GM19468 (cell line): Measurements from ENCODE around the gene TSEN15.
"Not testable (repeated sequence)": the region's sequence is repeated elsewhere in the genome, so short reads cannot be mapped to it uniquely, and the experiment has no call there.

Experiments
- ATAC-seq: cut with Tn5 transposase; IDR thresholded peaks from one replicate; pipeline ENCODE4 v1.9.1; 2021; ENCODE audit warnings: mild to moderate bottlenecking, moderate library complexity, moderate number of reproducible peaks; ENCODE audit not compliant: unreplicated experiment; ENCODE audit errors: extremely low read depth

TSEN15 gene

GRCh38 chr1:184030433-184031091 lies 21.0 kb upstream of the TSEN15 start:
- ATAC-seq, result no peak

DNA sequence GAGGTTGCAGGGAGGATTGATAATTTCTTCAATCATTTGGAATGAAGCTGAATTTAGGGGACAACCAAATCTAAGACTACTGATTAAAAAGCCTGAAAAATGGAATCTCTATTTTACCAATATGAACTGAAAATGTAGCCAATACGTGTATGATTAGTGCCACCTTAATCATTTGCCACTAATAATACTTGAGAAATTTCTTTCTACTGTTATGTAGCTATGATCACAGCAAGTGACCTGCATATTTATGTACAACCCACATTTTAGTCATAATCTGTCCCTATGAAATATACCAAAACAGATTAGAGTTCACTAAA lies 20.5 kb upstream of the TSEN15 start:
- no peak for ATAC-seq

DNA sequence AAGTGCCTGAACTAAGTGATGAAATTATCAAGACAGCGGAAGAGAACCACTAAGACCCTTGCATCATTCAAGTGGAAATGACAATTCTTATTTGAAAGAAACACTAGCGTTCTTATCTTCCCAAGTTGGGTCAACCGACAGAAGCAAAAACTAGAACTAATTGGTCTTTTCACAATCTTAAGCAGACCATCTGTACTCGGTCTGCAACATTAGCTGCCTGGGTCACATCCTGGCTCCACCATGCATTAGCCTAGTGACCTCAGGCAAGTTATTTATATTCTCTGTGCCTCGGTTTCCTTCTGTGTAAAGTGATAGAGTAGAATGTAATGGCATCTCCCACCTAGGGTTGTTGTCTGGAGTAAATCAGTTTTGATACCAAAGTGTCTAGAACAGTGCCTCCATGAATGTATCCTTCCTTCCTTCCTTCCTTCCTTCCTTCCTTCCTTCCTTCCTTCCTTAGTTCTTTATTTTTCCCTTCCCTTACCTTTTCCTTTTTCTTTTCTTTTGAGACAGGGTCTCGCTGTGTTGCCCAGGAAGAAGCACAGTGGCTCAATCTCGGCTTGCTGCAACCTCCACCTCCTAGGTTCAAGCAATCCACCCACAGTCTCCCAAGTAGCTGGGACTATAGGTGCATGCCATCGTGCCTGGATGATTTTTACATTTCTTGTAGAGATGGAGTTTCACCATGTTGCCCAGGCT lies 20.0 kb upstream of the TSEN15 start:
- no peak for ATAC-seq

DNA sequence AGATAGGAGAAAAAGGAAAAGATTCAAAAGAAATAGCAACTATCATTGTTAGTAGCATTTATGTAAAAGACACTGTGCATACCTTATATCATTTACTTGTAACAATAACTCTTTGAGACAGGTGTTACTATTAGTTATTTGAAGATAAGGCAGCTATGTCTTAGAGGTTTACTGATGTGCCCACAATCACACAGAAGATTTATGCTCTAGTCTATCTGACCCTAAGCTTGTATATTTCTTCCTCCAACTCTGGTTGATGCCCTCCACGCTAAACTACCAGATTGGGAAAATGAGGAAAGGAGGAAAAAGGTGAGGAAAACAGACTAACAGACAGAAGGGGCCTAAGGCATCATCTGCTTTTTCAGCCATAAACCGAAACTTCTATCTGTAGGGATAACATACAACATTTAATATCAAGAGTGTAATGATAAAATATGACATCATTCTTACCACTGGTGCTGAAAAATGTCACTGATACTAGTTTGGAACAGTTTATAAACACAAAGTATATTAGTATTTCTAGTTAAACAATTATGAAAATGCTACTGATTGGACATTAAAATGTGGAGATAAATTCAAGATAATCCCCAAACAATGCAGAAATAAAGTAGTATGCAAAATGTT lies 19.1 kb upstream of the TSEN15 start:
- ATAC-seq, result no peak

DNA sequence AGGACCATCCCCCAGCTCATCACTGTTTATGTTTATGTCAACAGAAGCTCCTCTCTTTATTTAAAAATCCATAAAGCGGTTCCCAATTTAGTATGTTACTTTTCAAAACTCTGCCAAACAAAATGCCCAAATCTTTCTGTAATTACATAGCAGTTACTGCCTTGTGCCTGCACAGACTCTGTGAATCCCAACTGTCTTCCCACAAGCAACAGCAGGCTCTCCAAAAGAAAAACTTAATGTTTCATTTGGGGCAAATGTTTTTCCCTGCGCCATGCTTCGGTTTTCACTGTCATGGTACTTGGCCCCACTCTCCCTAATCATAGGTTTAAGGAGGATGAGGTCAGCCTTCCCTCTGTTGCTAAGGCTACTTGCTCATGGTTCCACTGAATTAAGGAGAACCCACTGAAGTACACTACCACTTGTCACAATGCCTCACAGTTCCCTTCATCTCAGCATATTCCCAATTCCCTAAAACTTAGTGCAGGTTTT lies 18.6 kb upstream of the TSEN15 start:
- ATAC-seq, result no peak

GRCh38 chr1:184033711-184034167 lies 17.8 kb upstream of the TSEN15 start:
- no peak for ATAC-seq

- no peak for ATAC-seq
Observed at GRCh38 chr1:184034761-184035379, 16.7 kb upstream of the TSEN15 start.

- ATAC-seq, result no peak
Observed at GRCh38 chr1:184035719-184036516, 15.6 kb upstream of the TSEN15 start.

- ATAC-seq, result no peak
Observed at GRCh38 chr1:184036517-184036949, 15.0 kb upstream of the TSEN15 start.

DNA sequence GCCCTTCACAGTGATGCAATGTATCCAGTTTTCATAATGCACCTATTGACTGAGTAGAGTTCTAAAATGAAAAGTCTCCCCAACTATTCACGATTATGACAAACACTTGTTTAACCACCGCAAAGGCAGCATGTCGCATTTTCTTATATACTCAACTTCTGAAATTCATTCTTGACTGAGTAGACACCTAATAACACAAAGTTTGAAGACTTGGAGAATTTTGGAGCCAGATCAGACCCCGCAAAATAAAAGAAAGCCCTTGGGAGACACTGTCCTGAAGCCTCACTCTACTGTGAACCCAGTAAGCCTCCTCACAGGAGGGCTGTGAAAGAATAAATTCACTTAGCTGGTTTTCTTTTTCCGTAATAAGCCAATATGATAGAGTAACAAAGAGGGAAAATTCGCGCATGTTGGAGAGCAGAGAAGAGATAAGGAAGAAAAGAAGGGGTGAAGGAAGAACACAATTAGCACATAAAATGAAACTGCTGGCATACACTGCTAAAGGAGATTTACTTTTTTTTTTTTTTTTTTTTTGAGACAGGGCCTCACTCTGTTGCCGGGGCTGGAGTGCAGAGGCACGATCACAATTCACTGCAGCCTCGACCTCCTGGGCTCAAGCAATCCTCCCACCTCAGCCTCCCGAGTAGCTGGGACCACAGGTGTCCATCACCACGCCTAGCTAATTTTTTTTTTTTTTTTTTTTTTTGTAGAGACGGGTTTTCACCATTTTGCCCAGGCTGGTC lies 13.5 kb upstream of the TSEN15 start:
- no peak for ATAC-seq

DNA sequence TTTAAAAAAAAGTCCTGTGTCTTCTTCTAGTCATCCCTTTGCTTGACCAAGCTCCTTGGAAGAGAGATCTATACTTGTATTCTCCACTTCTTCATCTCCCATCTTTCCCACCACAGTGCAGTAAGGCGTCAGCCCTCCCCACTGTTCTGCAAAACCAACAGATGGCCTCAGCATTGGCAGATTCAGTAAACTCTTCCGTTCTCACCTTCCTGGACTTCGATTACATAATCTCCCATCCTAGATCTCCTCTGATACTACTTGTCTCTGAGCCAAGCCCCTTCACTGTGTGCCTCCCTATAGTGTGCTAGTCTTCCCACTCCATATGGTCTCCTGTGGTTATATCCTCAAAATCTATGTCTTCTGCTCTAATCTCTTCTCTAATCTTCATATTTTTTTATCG lies 12.4 kb upstream of the TSEN15 start:
- ATAC-seq, result no peak

GRCh38 chr1:184041731-184042130 lies 9.8 kb upstream of the TSEN15 start:
- ATAC-seq, result no peak

DNA sequence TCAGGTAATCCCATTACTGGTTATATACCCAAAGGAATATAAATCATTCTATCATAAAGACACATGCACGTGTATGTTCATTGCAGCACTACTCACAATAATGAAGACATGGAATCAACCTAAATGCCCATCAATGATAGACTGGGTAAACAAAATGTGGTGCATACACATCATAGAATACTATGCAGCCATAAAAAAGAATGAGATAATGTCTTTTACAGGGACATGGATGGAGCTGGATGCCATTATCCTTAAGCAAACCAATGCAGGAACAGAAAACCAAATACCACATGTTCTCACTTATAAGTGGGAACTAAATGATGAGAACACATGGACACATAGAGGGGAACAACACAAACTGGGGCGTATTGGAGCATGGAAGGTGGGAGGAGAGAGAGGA lies 8.2 kb upstream of the TSEN15 start:
- not testable (repeated sequence) for ATAC-seq

DNA sequence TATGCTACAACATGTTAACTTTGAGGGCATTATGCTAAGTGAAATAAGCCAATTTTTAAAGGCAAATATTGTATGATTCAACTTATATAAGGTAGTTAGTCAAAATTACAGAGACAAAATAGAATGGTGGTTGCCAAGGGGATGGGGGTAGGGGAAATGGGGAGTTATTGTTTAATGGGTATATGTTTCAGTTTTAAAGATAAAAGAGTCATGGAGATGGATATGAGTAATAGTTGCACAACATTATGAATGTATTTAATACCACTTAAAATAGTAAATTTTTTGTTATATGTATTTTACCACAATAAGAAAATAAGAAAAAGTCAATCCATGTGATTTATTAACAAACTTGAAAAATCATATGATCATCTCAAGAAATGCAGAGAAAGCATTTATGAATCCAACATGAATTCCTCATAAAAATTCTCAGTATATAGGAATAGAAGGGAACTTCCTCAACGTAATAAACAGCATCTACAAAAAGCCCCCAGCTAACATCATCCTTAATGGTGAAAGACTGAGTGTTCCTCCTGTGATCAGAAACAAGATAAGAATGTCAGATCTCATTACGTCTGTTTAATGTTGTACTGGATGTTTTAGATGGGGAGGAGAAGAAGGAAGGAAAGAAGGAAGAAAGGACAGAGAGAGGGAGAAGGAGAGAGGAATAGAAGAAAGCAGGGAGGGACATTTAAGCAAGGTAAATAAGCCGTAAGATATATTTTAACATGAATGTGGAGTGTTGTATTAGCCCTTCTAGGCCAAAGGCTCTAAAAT lies 6.7 kb upstream of the TSEN15 start:
- no peak for ATAC-seq

DNA sequence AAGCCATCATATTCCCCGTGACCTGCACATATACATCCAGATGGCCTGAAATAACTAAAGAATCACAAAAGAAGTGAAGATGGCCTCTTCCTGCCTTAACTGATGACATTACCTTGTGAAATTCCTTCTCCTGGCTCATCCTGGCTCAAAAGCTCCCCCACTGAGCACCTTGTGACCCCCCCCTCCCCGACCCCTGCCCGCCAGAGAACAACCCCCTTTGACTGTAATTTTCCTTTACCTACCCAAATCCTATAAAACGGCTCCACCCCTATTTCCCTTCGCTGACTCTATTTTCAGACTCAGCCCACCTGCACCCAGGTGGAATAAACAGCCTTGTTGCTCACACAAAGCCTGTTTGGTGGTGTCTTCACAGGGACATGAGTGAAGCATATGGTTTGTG lies 4.0 kb upstream of the TSEN15 start:
- not testable (repeated sequence) for ATAC-seq

- ATAC-seq, result no peak
Observed at GRCh38 chr1:184048561-184049240, 2.8 kb upstream of the TSEN15 start.

GRCh38 chr1:184049291-184049690 lies 2.2 kb upstream of the TSEN15 start:
- no peak for ATAC-seq

DNA sequence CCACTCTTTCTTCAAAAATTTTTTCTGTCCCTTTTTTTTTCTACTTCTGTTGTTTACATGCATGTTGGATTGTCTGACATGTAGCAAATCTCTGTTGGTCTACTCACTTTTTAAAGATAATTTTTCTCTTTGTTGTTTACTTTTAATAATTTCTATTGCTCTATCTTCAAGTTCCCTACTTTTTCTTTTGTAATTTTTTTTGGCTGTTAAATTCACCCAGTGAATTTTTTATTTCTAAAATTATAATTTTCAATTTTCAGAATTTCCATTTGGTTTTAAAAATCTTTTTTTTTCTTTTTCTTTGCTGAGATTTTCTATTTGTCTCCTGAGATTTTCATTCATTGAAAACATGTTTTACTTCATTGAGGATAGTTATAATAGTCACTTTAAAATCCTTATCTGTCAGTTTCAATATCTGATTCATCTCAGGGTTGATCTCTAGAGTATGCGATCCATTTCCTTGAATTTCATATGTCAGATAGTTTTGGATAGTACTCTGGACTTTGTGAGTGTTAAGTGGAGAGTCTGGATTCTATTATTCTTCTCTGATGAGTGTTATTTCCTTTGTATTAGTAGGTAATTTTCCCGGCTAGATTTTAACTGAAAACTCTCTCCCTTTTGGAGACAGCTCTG lies 1.6 kb upstream of the TSEN15 start:
- no peak for ATAC-seq
